DND-41 (cell line): ENCODE data around the gene MAP3K2.

ENCODE experiments used
- ATAC-seq: fragments of 200-7000 bp; cut with Tn5 transposase; 3 replicates; pipeline ENCODE4 v1.9.1; 2021; ENCODE audit warnings: low read depth; ENCODE audit not compliant: insufficient read depth
- DNase-seq: peaks from one replicate; pipeline ENCODE4 v3.0.0-alpha.2; 2020
- H2AFZ ChIP-seq: 2 replicates; pipeline ENCODE4 v1.6.0; 2012; ENCODE audit warnings: low read depth, low read length
- H3K27ac ChIP-seq: 2 replicates; pipeline ENCODE4 v1.5.1; 2012; ENCODE audit warnings: low read length, inconsistent platforms
- H3K27me3 ChIP-seq: fragments of 200-600 bp; sonication (generic); 2 replicates; pipeline ENCODE4 v1.6.0; 2012; ENCODE audit warnings: low read length, mild to moderate bottlenecking, inconsistent platforms; ENCODE audit not compliant: insufficient read depth, poor library complexity
- H3K36me3 ChIP-seq: 2 replicates; pipeline ENCODE4 v1.5.1; 2012; ENCODE audit warnings: low read length, inconsistent platforms; ENCODE audit not compliant: insufficient read depth
- H3K4me1 ChIP-seq: 2 replicates; pipeline ENCODE4 v1.5.1; 2012; ENCODE audit warnings: mild to moderate bottlenecking, low read length; ENCODE audit not compliant: insufficient read depth
- H3K4me2 ChIP-seq: 2 replicates; pipeline ENCODE4 v1.6.0; 2012; ENCODE audit warnings: mild to moderate bottlenecking, moderate library complexity, low read length, inconsistent platforms; ENCODE audit not compliant: insufficient read depth
- H3K4me3 ChIP-seq, 2 experiments: fragments of 200-600 bp in 1 of 2; shearing (Covaris generic) in 1 of 2; 2 replicates each; pipeline ENCODE4 v1.5.1; 2012 to 2016; ENCODE audit warnings: inconsistent platforms in 2 of 2, low read length in 2 of 2, mild to moderate bottlenecking in 2 of 2, low read depth in 1 of 2, moderate library complexity in 1 of 2
- H3K79me2 ChIP-seq: 2 replicates; pipeline ENCODE4 v1.6.0; 2012; ENCODE audit warnings: low read length, inconsistent platforms; ENCODE audit not compliant: insufficient read depth
- H3K9ac ChIP-seq: 2 replicates; pipeline ENCODE4 v1.6.0; 2012; ENCODE audit warnings: low read depth, mild to moderate bottlenecking, inconsistent platforms, low read length, moderate library complexity
- H3K9me3 ChIP-seq: 2 replicates; pipeline ENCODE4 v1.5.1; 2012; ENCODE audit warnings: low read length, moderate library complexity, mild to moderate bottlenecking, inconsistent platforms; ENCODE audit not compliant: insufficient read depth, severe bottlenecking
- H4K20me1 ChIP-seq: 2 replicates; pipeline ENCODE4 v1.6.0; 2012; ENCODE audit warnings: low read length; ENCODE audit not compliant: insufficient read depth
- CTCF ChIP-seq: IDR thresholded peaks from 2 replicates; pipeline ENCODE4 v1.5.1; 2012; ENCODE audit warnings: borderline replicate concordance, low read length, moderate library complexity, mild to moderate bottlenecking; ENCODE audit not compliant: poor library complexity, severe bottlenecking; ENCODE audit errors: extremely low read depth
- EZH2 ChIP-seq: IDR thresholded peaks from 3 replicates; pipeline ENCODE4 v1.6.1; 2012; ENCODE audit warnings: borderline replicate concordance, low read depth, mild to moderate bottlenecking, moderate library complexity, low read length, inconsistent platforms; ENCODE audit not compliant: severe bottlenecking

MAP3K2 gene

GRCh38 chr2:127313406-127313805, 74.4 kb downstream of the MAP3K2 start:
- H3K36me3 ChIP-seq, result peaks cover 93% of the 10 kb centered on the region

DNA sequence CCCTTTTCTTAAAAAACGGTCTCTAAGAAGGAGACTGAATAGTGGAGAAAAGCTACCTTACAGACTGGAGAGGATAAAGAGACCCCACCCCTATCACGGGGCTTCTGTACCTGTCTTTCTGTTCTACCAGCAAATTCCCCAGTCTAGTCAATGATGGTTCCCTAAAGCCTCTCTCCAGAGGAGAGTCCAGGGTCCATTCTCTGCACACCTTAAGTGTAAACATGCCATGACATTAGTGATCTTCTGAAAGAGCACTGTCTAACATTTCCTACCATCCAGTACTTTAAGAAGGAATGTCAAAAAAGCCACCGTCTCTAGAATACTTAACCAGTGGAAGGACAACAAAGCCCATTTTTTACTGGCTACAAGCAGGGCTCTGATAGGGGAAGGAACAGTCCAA, 76.8 kb downstream of the MAP3K2 start:
- DNase-seq (no peak), ATAC-seq (no peak)
- Histone ChIP-seq H3K9me3 (no peaks in the 10 kb centered on the region), H3K79me2 (no peaks in the 10 kb centered on the region), H4K20me1 (no peaks in the 10 kb centered on the region), H3K4me2 (no peak overlapping the region), H3K4me3 (no peak overlapping the region), H3K27me3 (no peaks in the 10 kb centered on the region), H2AFZ (no peak overlapping the region), H3K27ac (no peak overlapping the region), H3K36me3 (peaks cover 91% of the 10 kb centered on the region), H3K4me1 (no peaks in the 10 kb centered on the region), H3K9ac (no peak overlapping the region)
- no peak for TF ChIP-seq CTCF
- no peak for TF ChIP-seq EZH2

More at GRCh38 chr2:127313406-127313805, 74.4 kb downstream of the MAP3K2 start:
- H3K4me3 ChIP-seq, result no peak overlapping the region
- H2AFZ ChIP-seq, result no peak overlapping the region
- H4K20me1 ChIP-seq, result no peaks in the 10 kb centered on the region
- no peak overlapping the region for H3K4me2 ChIP-seq
- H3K27ac ChIP-seq, result no peak overlapping the region
- TF ChIP-seq EZH2, result no peak
- no peak for TF ChIP-seq CTCF
- H3K9me3 ChIP-seq, result no peaks in the 10 kb centered on the region
- ATAC-seq (no peak), DNase-seq (no peak)
- no peak overlapping the region for H3K9ac ChIP-seq
- H3K79me2 ChIP-seq, result no peaks in the 10 kb centered on the region
- no peaks in the 10 kb centered on the region for H3K27me3 ChIP-seq
- H3K4me1 ChIP-seq, result no peaks in the 10 kb centered on the region

DNA sequence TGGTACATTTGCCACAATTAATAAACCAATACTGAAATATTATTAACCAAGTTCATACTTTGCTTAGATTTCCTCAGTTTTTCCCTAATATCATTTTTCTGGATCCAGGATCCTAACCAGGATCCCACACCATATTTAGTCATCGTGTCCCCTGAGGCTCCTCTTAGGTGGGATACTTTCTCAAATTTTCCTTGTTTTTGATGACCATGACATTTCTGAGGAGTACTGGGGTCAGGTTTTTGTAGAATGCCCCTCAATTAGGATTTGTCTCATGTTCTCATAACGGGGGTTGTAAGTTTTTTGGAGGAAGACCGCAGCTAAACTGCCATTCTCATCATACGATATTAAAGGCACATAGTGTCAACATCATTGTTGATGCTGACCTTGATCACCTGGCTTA, 78.3 kb downstream of the MAP3K2 start:
- no peaks in the 10 kb centered on the region for H3K4me1 ChIP-seq
- H3K36me3 ChIP-seq, result peaks cover 87% of the 10 kb centered on the region
- H3K4me3 ChIP-seq, result no peak overlapping the region
- no peak overlapping the region for H2AFZ ChIP-seq
- TF ChIP-seq CTCF, result no peak
- TF ChIP-seq EZH2, result no peak
- no peak overlapping the region for H3K4me2 ChIP-seq
- no peak overlapping the region for H3K27ac ChIP-seq
- no peaks in the 10 kb centered on the region for H3K27me3 ChIP-seq
- no peaks in the 10 kb centered on the region for H3K9me3 ChIP-seq
- H3K9ac ChIP-seq, result no peak overlapping the region
- ATAC-seq (no peak), DNase-seq (no peak)
- H3K79me2 ChIP-seq, result no peaks in the 10 kb centered on the region
- H4K20me1 ChIP-seq, result no peaks in the 10 kb centered on the region
